ENCODE data around the gene INSYN2B. TPM values are rescaled to one million over a fixed set of nuclear protein-coding genes. Genes with fewer than 3 reads are reported as not detected.
A peak's percentile ranks its signal among the peaks of the same experiment; 100 is the strongest.

INSYN2B gene
- total and polyA plus RNA-seq, 2 of the 4 experiments (the other 2 are of a cell fraction): 9.1 to 33.5 TPM

DNA sequence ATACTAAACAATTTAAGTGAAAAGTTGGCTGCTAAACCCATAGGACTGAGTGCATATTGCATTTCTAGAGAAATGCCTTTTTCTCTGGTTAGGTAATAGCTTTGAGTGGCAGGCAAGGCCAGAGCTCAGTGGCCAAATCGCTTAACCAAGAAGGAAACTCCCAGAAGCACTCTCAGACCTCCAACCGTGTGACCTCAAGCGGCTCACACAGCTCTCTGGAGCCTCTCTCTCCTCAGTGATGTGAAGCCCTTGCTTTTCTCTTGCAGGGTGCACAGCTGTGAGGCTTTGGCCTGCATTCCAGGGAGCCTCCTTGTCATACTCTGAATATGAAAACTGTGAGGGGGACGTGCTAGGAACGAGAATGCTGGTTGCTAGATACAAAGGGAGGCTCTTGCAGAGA lies 106.7 kb downstream of the INSYN2B start:
- Histone ChIP-seq H2AFZ (replicated peaks; ENCODE audit: low read length, poor library complexity) (no peak overlapping the region), H3K4me1 (ENCODE audit: control insufficient read depth, insufficient read depth, low read length) (peaks cover 9% of the 10 kb centered on the region), H3K36me3 (ENCODE audit: control insufficient read depth, insufficient read depth, low read length) (peaks cover under 1% of the 10 kb centered on the region; the same call in 1 of the 2 replicates), H3K79me1 (ENCODE audit: low read depth in 1 of 2, low read length in 2 of 2) (peaks cover 0 to 11% of the 10 kb centered on the region in 2 experiments; a peak in 1 of 4 replicates), H3K4me2 (ENCODE audit: low read depth, low read length) (no peak overlapping the region), H2BK20ac (ENCODE audit: low read depth, low read length) (no peak overlapping the region), H4K91ac (ENCODE audit: insufficient read depth, low read depth, low read length) (no peak overlapping the region), H4K8ac (ENCODE audit: low read depth in 2 of 2, low read length in 2 of 2) (no peak overlapping the region), H4K20me1 (ENCODE audit: insufficient read depth, low read length) (no peaks in the 10 kb centered on the region), H2BK15ac (ENCODE audit: low read depth, low read length) (no peak overlapping the region), H3K9me3 (ENCODE audit: control insufficient read depth, insufficient read depth, low read length) (no peaks in the 10 kb centered on the region), H3K18ac (ENCODE audit: low read depth, low read length) (no peak overlapping the region), H4K5ac (ENCODE audit: low read depth, low read length) (no peak overlapping the region), H2AK5ac (ENCODE audit: low read depth, low read length) (no peak overlapping the region), H2BK5ac (ENCODE audit: low read depth, low read length, poor library complexity, severe bottlenecking) (no peak overlapping the region), H3K27me3 (ENCODE audit: control insufficient read depth, insufficient read depth, low read length) (no peaks in the 10 kb centered on the region), H3K4ac (ENCODE audit: low read depth, low read length) (no peak overlapping the region), H3K9ac (ENCODE audit: low read depth, low read length) (no peak overlapping the region), H3K56ac (ENCODE audit: extremely low read depth, insufficient read depth, low read length) (no peak overlapping the region), H2BK120ac (ENCODE audit: low read depth, low read length) (no peak overlapping the region), H2AK9ac (replicated peaks; ENCODE audit: low read depth, low read length, poor library complexity) (no peak overlapping the region), H3K14ac (replicated peaks; ENCODE audit: low read depth, low read length) (no peak overlapping the region), H3K27ac (ENCODE audit: insufficient read depth, low read length) (no peak overlapping the region), H3K9me1 (ENCODE audit: insufficient read depth, low read length) (0 out of 2 replicates have a peak, but pooled peaks cover 3% of the 10 kb centered on the region), H3K23ac (ENCODE audit: low read depth, low read length) (no peak overlapping the region), H3K4me3 (ENCODE audit: insufficient read depth, low read depth, low read length) (no peak overlapping the region)
- ChIA-PET CTCF (no interaction called here), POLR2A (ENCODE audit: unreplicated experiment) (no interaction called here)
- WGBS, 2 experiments (ENCODE audit: extremely low coverage in 2 of 2, insufficient read length in 1 of 2): no CpG with 5 or more reads among the region's 5 CpGs
- in situ Hi-C loops (cut with MboI; ENCODE audit: low sequenced_read_pairs) (no loop called here), intact Hi-C loops (cut with micrococcal nuclease) (no loop called here), dilution Hi-C loops (cut with HindIII; ENCODE audit: low sequenced_read_pairs, unreplicated experiment) (no loop called here)
- DNase-seq: peak; percentile 67
- ATAC-seq (ENCODE audit: low read depth): peak; percentile 52
- BruUV-seq (replicated peaks): no TSS peak
- TF ChIP-seq, protein P1, sequence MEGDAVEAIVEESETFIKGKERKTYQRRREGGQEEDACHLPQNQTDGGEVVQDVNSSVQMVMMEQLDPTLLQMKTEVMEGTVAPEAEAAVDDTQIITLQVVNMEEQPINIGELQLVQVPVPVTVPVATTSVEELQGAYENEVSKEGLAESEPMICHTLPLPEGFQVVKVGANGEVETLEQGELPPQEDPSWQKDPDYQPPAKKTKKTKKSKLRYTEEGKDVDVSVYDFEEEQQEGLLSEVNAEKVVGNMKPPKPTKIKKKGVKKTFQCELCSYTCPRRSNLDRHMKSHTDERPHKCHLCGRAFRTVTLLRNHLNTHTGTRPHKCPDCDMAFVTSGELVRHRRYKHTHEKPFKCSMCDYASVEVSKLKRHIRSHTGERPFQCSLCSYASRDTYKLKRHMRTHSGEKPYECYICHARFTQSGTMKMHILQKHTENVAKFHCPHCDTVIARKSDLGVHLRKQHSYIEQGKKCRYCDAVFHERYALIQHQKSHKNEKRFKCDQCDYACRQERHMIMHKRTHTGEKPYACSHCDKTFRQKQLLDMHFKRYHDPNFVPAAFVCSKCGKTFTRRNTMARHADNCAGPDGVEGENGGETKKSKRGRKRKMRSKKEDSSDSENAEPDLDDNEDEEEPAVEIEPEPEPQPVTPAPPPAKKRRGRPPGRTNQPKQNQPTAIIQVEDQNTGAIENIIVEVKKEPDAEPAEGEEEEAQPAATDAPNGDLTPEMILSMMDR (conservative IDR thresholded peaks at IDR 0.05; ENCODE audit: low read depth, low read length): no peak
